Nephron progenitor cell (in vitro differentiated cells): ENCODE results near the gene SASH3.

Source experiments
- DNase-seq: peaks from one replicate; pipeline ENCODE4 v3.0.0; 2021
- H3K27ac Mint-ChIP-seq: 2 replicates; pipeline ENCODE4 v1.8.0; 2021; ENCODE audit warnings: mild to moderate bottlenecking, moderate library complexity, mixed read lengths
- H3K27me3 Mint-ChIP-seq: 2 replicates; pipeline ENCODE4 v1.8.0; 2021; ENCODE audit warnings: mild to moderate bottlenecking, low read depth, mixed read lengths; ENCODE audit not compliant: poor library complexity
- H3K36me3 Mint-ChIP-seq: 2 replicates; pipeline ENCODE4 v1.8.0; 2021; ENCODE audit warnings: low read depth, mixed read lengths
- H3K4me1 Mint-ChIP-seq: 2 replicates; pipeline ENCODE4 v1.8.0; 2021; ENCODE audit warnings: mixed read lengths
- H3K4me3 Mint-ChIP-seq: 2 replicates; pipeline ENCODE4 v1.8.0; 2021; ENCODE audit warnings: mild to moderate bottlenecking, moderate library complexity, mixed read lengths
- H3K9me3 Mint-ChIP-seq: 2 replicates; pipeline ENCODE4 v1.8.0; 2021; ENCODE audit warnings: mild to moderate bottlenecking, moderate library complexity, mixed read lengths
- CTCF ChIP-seq: fragments of 200-600 bp; sonication (generic); IDR thresholded peaks from 2 replicates; pipeline ENCODE4 v1.5.0; 2021; ENCODE audit warnings: antibody characterized with exemption

SASH3 gene

GRCh38 chrX:129779747-129780146, at the start of gene SASH3:
SASH3 (plus strand) TSS chrX:129779949; CDS start chrX:129780098, 149 bp downstream.
- TF ChIP-seq CTCF, result no peak
- no peak for DNase-seq
- peaks cover 6% of the 10 kb centered on the region for H3K27me3 Mint-ChIP-seq
- H3K36me3 Mint-ChIP-seq, result no peaks in the 10 kb centered on the region
- H3K27ac Mint-ChIP-seq, result no peak within 1 kb of the TSS
- peaks cover 22% of the 10 kb centered on the region for H3K9me3 Mint-ChIP-seq
- H3K4me1 Mint-ChIP-seq, result no peaks in the 10 kb centered on the region
- no peak within 1 kb of the TSS for H3K4me3 Mint-ChIP-seq

GRCh38 chrX:129731228-129731627, 48.5 kb upstream of the SASH3 start:
- DNase-seq, result no peak
- no peak for TF ChIP-seq CTCF
- Mint-ChIP-seq H3K36me3 (no peaks in the 10 kb centered on the region), H3K4me1 (no peaks in the 10 kb centered on the region), H3K27me3 (peaks cover 10% of the 10 kb centered on the region), H3K4me3 (no peak overlapping the region), H3K27ac (no peak overlapping the region), H3K9me3 (peaks cover 13% of the 10 kb centered on the region)

GRCh38 chrX:129732857-129733256, 46.9 kb upstream of the SASH3 start:
- peaks cover 13% of the 10 kb centered on the region for H3K9me3 Mint-ChIP-seq
- H3K27ac Mint-ChIP-seq, result no peak overlapping the region
- H3K4me3 Mint-ChIP-seq, result no peak overlapping the region
- no peak for DNase-seq
- TF ChIP-seq CTCF, result no peak
- H3K36me3 Mint-ChIP-seq, result no peaks in the 10 kb centered on the region
- peaks cover 7% of the 10 kb centered on the region for H3K27me3 Mint-ChIP-seq
- peaks cover 3% of the 10 kb centered on the region for H3K4me1 Mint-ChIP-seq

GRCh38 chrX:129733335-129733734, 46.4 kb upstream of the SASH3 start:
- DNase-seq, result no peak
- H3K27ac Mint-ChIP-seq, result no peak overlapping the region
- peaks cover 8% of the 10 kb centered on the region for H3K4me1 Mint-ChIP-seq
- H3K4me3 Mint-ChIP-seq, result no peak overlapping the region
- no peak for TF ChIP-seq CTCF
- H3K36me3 Mint-ChIP-seq, result no peaks in the 10 kb centered on the region
- peaks cover 13% of the 10 kb centered on the region for H3K9me3 Mint-ChIP-seq
- H3K27me3 Mint-ChIP-seq, result peaks cover 7% of the 10 kb centered on the region

- no peaks in the 10 kb centered on the region for H3K36me3 Mint-ChIP-seq
- peaks cover 22% of the 10 kb centered on the region for H3K9me3 Mint-ChIP-seq
- peaks cover 24% of the 10 kb centered on the region for H3K4me1 Mint-ChIP-seq
- no peak overlapping the region for H3K4me3 Mint-ChIP-seq
- no peak for TF ChIP-seq CTCF
- H3K27ac Mint-ChIP-seq, result no peak overlapping the region
- no peak for DNase-seq
- peaks cover 10% of the 10 kb centered on the region for H3K27me3 Mint-ChIP-seq
Measured at GRCh38 chrX:129736491-129736890, 43.3 kb upstream of the SASH3 start.

- no peak overlapping the region for H3K27ac Mint-ChIP-seq
- no peak for TF ChIP-seq CTCF
- H3K4me3 Mint-ChIP-seq, result no peak overlapping the region
- H3K27me3 Mint-ChIP-seq, result peaks cover 10% of the 10 kb centered on the region
- peaks cover 33% of the 10 kb centered on the region for H3K4me1 Mint-ChIP-seq
- no peak for DNase-seq
- no peaks in the 10 kb centered on the region for H3K36me3 Mint-ChIP-seq
- H3K9me3 Mint-ChIP-seq, result peaks cover 22% of the 10 kb centered on the region
Measured at GRCh38 chrX:129737916-129738315, 41.8 kb upstream of the SASH3 start.
